Measurements from ENCODE around the gene METTL2B. TPM values are rescaled to one million over a fixed set of nuclear protein-coding genes. Genes with fewer than 3 reads are reported as not detected.
"Not testable (repeated sequence)": the region's sequence is repeated elsewhere in the genome, so short reads cannot be mapped to it uniquely, and the experiment has no call there.

The METTL2B gene
- total RNA-seq, 2 experiments from 2014 or later = 59.3 to 60.4 TPM

- ChIA-PET CTCF (interaction anchor here (1.2 to 2.9 kb wide), 2 partner anchors 26 to 28 kb away, joined by 3 to 20 read pairs; no protein-coding TSS in a partner anchor), POLR2A (no interaction called here)
Measured at GRCh38 chr7:128452552-128452951, 24.0 kb upstream of the METTL2B start.

DNA sequence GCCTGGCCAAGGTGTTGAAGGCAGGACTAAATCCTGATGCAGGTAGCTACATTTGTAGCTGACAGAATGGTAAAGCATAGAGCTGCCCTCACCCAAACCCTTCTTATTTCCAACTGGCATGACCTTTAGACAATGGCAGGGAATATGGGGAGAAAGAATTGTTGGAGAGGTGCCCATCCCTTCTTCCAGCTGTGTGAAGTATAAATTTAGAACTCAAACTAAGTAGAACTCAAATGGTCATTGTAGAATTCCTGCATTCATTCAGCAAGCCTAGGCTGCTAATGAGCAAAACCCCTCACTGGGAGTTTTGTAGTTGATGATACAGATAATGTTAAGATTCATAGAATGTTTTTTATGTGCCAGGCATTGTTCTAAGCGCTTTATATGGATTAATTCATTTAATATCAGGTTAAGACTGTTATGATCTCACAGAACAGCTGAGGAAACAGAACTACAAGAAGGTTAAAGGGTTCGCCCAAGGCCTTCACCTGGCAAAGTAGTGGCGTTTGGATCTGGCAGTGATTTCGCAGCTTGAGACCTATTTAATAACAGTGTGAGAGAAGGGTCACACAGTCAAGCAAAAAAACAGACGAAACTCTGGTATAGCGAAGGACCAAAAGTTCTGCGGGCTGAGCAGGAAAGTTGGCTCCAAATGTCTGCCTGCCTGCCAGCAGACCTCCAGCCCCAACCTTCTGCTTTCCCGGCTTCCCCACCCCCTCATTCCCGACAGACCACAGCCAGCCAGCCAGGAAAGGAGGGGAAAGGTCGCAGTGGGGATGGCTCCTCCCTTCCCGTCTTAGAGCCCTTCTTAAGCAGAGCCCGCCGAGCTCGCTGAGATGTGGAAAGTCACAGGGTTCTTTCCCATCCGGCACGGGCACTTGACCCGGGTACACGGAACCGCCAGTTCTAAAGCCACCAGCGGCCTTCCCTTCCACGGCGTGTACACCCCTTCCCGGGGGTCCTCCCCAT is 22.4 kb upstream of the METTL2B start:
- ChIA-PET POLR2A (no interaction called here), CTCF (interaction anchor here (0.6 to 2.9 kb wide), 6 partner anchors 12 to 1168 kb away, joined by 3 to 20 read pairs (median 3); no protein-coding TSS in a partner anchor)

DNA sequence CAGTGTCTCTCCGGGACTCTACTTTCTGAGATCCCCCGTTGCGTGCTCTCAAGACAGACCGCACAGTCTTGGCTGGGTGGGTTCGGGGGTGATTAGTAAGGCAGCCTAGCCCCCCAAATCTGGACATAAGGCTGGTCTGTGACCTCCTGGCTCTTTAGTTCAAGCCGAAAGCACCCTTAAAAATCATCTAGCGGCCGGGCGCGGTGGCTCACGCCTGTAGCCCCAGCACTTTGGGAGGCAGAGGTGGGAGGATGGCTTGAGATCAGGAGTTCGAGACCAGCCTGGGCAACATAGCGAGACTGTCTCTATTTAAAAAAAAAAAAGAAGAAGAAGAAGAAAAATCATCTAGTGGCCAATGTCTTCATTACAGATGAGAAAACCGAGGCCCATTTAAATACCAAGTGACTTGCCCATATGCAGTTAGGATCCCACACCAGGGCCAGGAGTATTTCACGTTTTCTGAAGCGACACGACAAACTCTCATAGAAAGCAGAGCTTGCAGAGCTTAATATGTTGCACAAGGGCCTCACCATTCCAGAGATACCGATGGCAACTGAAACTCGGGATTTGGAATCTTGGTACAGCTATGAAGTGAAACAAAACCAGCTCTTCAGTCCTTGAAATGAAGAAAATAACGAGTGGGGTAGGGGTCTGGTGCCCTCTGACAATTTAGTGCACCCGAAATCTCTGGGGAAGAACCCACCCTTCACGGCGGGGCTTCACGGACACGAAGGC is 21.6 kb upstream of the METTL2B start:
- POLR2A ChIA-PET = interaction anchor here (0.8 to 0.9 kb wide), 2 partner anchors 28 to 45 kb away, joined by 3 read pairs; partner anchors contain the start of gene IMPDH1
- CTCF ChIA-PET = interaction anchor here (0.7 to 1.4 kb wide), 7 partner anchors 11 to 43 kb away, joined by 3 to 10 read pairs (median 4); no protein-coding TSS in a partner anchor

DNA sequence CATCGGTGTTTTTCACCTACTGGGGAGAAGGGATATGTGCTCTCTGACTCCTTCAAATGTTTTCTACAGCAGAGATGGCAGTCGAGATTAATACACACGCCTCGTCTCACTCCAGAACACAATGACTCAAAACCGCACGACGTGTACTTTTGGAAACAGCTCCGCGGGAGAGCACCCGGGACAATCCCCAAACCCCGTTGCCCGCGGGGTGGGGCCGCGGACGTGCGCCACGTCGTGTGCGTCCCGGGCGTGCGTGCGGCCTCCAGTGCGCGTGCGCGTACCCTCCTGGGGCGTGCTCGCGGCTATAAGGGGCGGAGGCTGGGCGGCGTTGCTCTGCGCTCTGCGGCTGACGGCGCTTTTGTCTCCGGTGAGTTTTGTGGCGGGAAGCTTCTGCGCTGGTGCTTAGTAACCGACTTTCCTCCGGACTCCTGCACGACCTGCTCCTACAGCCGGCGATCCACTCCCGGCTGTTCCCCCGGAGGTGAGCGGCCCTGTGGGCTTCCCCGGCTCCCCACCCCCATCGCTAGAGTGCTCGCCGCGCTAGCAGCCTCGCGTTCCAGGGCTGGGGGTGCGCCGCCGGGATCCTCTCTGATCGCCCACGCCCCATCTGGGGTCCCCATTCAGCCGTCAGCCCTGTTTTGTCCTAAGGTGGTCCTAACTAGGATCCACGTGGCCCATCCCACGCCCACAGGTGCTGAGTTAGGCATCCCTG is 20.8 kb upstream of the METTL2B start, which contains the start of gene HILPDA:
HILPDA (plus strand) TSS at position 336 of the 712 bp plus-strand sequence. CDS start 1,391 bp downstream, outside the sequence.
- POLR2A ChIA-PET = interaction anchor here (0.8 to 0.9 kb wide), 2 partner anchors 28 to 46 kb away, joined by 3 read pairs; partner anchors contain the start of gene IMPDH1
- CTCF ChIA-PET = interaction anchor here (0.7 to 1.4 kb wide), 7 partner anchors 12 to 44 kb away, joined by 3 to 10 read pairs (median 4); no protein-coding TSS in a partner anchor

DNA sequence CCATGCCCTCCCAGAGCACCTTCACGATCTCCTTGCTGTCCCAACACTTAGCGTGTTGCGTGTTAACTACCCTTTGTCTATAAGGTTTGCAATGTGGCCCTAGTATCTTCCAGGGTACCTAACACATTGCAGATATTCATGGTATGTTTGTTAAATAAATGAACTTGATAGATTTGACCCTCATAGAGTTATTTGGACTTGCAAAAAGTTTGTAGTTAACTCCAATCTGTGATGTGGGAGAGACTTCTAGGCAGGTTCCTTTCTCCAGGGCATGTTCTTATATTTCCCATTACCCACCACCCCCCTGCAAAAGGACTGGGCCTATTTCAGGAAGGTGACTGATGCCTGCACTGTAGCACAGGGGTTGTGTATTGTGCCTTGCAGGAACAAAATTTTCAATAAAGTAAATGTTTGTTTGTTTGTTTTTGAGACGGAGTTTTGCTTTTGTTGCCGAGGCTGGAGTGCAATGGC is 20.3 kb upstream of the METTL2B start:
- ChIA-PET CTCF (interaction anchor here (1.1 to 2.3 kb wide), 3 partner anchors 29 to 44 kb away, joined by 3 to 8 read pairs (median 4); no protein-coding TSS in a partner anchor), POLR2A (no interaction called here)

GRCh38 chr7:128457385-128457784 is 19.2 kb upstream of the METTL2B start:
- POLR2A ChIA-PET = interaction anchor here (0.6 kb wide), 1 partner anchor 31 kb away, joined by 4 read pairs; no protein-coding TSS in a partner anchor
- CTCF ChIA-PET = interaction anchor here (0.8 to 2.3 kb wide), 3 partner anchors 17 to 30 kb away, joined by 3 to 8 read pairs (median 3); no protein-coding TSS in a partner anchor

DNA sequence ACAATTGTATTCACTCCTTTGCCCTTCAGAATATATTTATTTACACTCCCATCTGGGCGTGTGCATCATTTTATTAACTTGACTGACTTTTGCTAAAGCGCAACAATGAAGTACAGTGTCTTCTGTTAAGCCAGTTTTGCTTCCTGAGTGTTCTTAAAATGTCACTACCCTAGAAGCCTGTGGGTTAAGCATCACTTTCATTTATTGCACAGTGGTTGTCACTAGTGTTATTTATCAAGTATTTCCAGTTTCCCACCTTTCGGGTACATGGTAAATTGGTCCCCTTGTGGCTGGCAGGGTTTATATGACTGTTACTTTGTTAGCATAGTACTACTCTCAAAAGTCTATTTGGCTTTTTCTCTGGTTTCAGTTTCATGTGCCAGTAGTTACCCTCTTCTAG is 17.6 kb upstream of the METTL2B start:
- POLR2A ChIA-PET = interaction anchor here (1.4 kb wide), 1 partner anchor 32 kb away, joined by 5 read pairs; no protein-coding TSS in a partner anchor
- CTCF ChIA-PET = interaction anchor here (1.3 to 3.1 kb wide), 3 partner anchors 14 to 42 kb away, joined by 7 to 113 read pairs (median 16); no protein-coding TSS in a partner anchor

DNA sequence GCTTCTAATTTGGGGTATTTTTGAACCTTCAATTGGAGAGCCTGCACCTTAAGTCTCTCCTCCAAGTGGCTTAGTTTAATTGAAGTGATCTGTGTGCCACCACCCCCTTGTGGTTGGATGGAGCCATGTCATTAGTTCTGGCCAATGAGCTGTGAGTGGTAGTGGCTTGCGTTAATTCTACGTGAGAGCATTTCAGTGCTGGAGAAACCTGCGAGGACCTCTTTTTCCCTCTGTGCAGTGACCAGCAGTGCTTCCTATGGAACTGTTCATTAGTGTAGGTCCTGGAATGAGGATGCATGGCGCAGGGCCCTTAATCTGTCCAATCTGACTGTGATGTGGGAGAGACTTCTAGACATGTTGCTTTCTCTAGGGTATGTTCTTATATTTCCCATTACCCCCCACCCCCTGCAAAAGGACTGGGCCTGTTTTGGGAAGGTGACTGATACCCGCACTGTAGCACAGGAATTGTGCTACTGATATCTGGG is 17.1 kb upstream of the METTL2B start:
- POLR2A ChIA-PET = interaction anchor here (0.6 to 1.4 kb wide), 2 partner anchors 33 to 372 kb away, joined by 3 to 5 read pairs; no protein-coding TSS in a partner anchor
- CTCF ChIA-PET = interaction anchor here (1.0 to 3.1 kb wide), 4 partner anchors 15 to 43 kb away, joined by 5 to 113 read pairs (median 12); no protein-coding TSS in a partner anchor

DNA sequence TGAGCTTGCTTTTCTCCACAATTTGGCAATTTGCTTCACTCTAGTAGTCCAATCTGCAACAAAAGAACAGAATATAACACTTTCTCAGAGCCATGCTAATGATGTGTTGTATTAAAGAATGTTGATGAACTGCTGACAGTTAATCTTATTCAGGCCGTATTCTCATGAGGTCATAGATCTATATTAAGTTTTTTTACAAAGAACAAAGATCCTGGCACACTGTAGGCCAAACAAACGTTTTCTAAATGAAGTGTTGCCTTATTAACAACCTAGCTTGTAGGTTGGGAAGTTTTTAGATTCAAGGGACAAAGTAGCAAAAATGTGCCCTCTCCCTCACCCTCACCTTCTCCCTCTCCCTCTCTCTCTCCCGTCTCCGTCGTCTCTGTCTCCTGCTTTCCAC is 14.1 kb upstream of the METTL2B start:
- CTCF ChIA-PET = interaction anchor here (2.0 kb wide), 1 partner anchor 64 kb away, joined by 12 read pairs; no protein-coding TSS in a partner anchor
- POLR2A ChIA-PET = no interaction called here

DNA sequence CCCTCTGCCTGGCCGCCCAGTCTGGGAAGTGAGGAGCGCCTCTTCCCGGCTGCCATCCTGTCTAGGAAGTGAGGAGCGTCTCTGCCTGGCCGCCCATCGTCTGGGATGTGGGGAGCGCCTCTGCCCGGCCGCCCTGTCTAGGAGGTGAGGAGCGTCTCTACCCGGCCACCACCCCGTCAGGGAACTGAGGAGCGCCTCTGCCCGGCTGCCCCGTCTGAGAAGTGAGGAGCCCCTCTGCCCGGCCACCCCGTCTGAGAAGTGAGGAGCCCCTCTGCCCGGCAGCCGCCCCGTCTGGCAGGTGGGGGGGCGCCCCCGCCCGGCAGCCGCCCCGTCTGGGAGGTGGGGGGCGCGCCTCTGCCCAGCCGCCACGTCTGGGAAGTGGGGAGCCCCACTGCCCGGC is 13.2 kb upstream of the METTL2B start:
- CTCF ChIA-PET, POLR2A ChIA-PET: not testable (repeated sequence)

DNA sequence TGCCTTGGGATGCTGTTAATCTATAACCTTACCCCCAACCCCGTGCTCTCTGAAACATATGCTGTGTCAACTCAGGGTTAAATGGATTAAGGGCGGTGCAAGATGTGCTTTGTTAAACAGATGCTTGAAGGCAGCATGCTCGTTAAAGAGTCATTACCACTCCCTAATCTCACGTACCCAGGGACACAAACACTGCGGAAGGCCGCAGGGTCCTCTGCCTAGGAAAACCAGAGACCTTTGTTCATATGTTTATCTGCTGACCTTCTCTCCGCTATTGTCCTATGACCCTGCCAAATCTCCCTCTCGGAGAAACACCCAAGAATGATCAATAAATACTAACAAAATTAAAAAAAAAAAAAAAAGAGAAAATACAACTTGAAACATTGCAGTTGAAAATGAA is 12.6 kb upstream of the METTL2B start:
- POLR2A ChIA-PET, CTCF ChIA-PET: not testable (repeated sequence)

GRCh38 chr7:128466871-128467270 is 9.7 kb upstream of the METTL2B start:
- CTCF ChIA-PET, POLR2A ChIA-PET: not testable (repeated sequence)

DNA sequence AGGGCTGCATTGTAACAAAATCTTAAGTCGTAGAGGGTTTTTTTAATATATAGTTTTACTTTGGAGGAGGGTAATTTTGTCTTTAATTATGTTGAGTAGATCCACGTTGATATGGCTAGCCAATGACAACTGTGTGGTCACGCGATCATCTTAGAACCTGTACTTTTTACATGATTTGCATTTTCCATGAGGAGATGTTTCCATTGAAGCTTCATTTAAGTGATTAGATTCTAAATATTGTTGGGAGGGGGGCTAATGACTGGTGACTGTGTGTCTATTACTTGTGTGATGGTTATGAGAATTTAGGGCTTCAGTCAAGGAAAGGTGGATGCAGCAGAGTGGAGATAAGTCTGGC is 765 bp downstream of the METTL2B start:
- POLR2A ChIA-PET = interaction anchor here (0.6 kb wide), 1 partner anchor 72 kb away, joined by 3 read pairs; no protein-coding TSS in a partner anchor
- CTCF ChIA-PET = not testable (repeated sequence)

DNA sequence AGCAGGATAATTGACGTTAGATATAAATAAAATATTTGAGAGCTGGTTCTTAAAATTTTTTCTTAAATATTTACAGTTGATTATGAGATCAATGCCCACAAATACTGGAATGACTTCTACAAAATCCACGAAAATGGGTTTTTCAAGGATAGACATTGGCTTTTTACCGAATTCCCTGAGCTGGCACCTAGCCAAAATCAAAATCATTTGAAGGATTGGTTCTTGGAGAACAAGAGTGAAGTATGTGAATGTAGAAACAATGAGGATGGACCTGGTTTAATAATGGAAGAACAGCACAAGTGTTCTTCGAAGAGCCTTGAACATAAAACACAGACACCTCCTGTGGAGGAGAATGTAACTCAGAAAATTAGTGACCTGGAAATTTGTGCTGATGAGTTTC is 2.5 kb downstream of the METTL2B start:
- CTCF ChIA-PET, POLR2A ChIA-PET: not testable (repeated sequence)

DNA sequence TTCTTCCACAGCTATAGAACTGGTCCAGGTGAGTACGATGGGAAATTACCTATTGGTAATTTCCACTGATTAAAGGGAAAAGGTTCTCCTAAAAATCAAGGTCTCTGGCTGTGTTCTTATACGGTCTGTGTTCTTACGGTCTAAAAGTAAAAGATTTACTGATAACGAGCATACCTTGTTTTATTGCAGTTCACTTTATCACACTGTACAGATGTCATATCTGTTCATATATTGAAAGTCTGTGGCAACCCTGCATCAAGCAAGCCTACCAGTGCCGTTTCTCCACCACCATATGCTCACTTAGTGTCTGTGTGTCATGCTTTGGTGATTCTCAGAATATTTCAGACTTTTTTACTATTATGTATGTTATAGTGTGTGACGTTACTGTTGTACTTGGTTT is 11.6 kb downstream of the METTL2B start:
- CTCF ChIA-PET, POLR2A ChIA-PET: not testable (repeated sequence)

DNA sequence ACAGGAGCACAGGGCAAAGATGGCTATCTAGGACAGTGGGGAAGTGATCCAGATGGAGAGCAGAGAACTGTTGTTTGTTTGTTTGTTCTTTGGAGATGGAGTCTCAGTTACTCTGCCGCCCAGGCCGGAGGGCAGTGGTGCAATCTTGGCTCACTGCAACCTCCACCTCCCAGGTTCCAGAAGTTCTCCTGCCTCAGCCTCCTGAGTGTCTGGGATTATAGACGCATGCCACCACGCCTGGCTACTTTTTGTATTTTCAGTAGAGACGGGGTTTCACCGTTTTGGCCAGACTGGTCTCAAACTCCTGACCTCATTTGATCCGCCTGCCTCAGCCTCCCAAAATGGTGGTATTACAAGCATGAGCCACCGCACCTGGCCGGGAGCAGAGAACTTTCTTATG is 20.9 kb downstream of the METTL2B start:
- CTCF ChIA-PET = no interaction called here
- POLR2A ChIA-PET = no interaction called here

DNA sequence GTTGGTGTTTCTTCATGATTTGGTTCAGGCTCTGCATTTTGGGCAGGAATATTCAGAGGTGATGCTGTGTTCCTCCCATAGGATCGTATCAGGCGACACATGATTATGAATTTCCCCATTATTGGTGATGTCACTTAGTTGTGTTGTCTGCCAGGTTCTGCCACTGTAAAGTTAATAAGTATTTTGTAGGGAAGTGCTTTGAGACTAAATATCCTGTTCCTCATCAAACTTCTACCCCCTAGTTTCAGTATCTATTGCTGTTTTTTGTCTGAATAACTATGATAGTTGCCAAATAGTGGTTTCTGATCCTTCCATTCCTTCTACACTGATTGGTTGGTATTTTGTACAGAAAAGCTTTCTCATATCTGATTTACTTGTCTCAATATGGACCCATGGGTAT is 28.9 kb downstream of the METTL2B start:
- POLR2A ChIA-PET, CTCF ChIA-PET: not testable (repeated sequence)

DNA sequence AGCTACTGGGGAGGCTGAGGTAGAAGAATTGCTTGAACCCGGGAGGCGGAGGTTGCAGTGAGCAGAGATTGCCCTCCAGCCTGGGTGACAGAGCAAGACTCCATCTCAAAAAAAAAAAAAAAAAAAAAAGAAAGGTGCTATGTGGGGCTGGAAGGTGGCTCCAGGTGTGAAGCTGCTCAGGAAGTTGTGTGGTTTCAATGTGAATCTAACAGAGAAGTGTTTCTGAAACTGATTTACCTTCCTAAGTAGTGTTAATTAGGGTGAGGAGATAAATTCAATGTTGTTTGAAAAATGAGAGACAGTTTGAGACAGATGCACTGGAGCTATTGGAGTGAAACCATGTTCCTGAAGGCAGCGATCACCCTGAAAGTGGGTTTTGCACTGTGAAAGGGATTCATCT is 30.3 kb downstream of the METTL2B start:
- CTCF ChIA-PET = not testable (repeated sequence)
- POLR2A ChIA-PET = interaction anchor here (0.6 kb wide), 1 partner anchor 29 kb away, joined by 5 read pairs; no protein-coding TSS in a partner anchor

Measured in activated CD8-positive, alpha-beta memory T cell treated with anti-CD3 and anti-CD28 coated beads for 36 hours (primary cell).